Chondrocyte (in vitro differentiated cells): ENCODE measurements around the gene WFDC5. TPM values are rescaled to one million over a fixed set of nuclear protein-coding genes. Genes with fewer than 3 reads are reported as not detected.

Source experiments
- DNase-seq: peaks from one replicate; pipeline ENCODE4 v3.0.0; 2021; ENCODE audit warnings: mixed read lengths, low spot score
- H3K27ac Mint-ChIP-seq: one replicate; pipeline ENCODE4 v1.8.0; 2021; ENCODE audit warnings: mild to moderate bottlenecking, moderate library complexity, mixed read lengths; ENCODE audit not compliant: unreplicated experiment
- H3K27me3 Mint-ChIP-seq: 2 replicates; pipeline ENCODE4 v1.8.0; 2021; ENCODE audit warnings: low read depth, mixed read lengths
- H3K36me3 Mint-ChIP-seq: 2 replicates; pipeline ENCODE4 v1.8.0; 2021; ENCODE audit warnings: low read depth, mixed read lengths
- H3K4me1 Mint-ChIP-seq: 2 replicates; pipeline ENCODE4 v1.8.0; 2021; ENCODE audit warnings: low read depth, mild to moderate bottlenecking, mixed read lengths
- H3K4me3 Mint-ChIP-seq: one replicate; pipeline ENCODE4 v1.8.0; 2021; ENCODE audit warnings: mild to moderate bottlenecking, moderate library complexity, mixed read lengths; ENCODE audit not compliant: unreplicated experiment
- H3K9me3 Mint-ChIP-seq: 2 replicates; pipeline ENCODE4 v1.8.0; 2021; ENCODE audit warnings: low read depth, mixed read lengths
- total RNA-seq: library from RNA; stranded (reverse); gene quantifications from 3 replicates; pipeline ENCODE4 v1.2.1, GENCODE V29; 2021
- TF ChIP-seq, protein P1 (sequence below): fragments of 200-600 bp; sonication (generic); IDR thresholded peaks from 2 replicates; pipeline ENCODE4 v1.5.0; 2021; ENCODE audit warnings: antibody characterized with exemption, mild to moderate bottlenecking, moderate library complexity

The WFDC5 gene
- total RNA-seq, 1 donor from 2014 or later, result not detected

DNA sequence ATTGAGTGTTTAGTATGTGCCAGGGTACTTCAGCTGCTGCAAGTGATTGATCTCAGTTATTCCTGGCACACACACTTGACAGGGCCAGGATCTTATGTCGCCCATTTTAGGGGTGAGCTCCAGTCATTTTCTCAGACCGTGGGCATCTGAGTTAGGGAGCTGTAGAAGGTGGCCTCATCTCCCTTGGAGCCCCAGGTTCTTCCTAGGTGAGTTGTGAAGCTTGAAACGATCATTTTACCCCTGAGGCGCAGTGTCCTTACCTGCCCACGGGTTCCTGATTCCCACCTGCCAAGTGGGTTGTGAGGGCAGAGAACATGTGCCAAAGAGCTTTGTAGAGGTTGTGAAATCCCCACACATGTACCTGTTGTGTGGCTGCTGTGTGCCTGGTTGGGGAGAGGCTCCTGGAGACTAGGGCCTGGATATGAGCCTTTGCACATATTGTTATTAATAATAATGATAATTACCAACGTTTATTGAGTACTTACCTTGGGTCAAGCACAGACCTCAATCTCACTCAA lies 13.6 kb downstream of the WFDC5 start:
- Mint-ChIP-seq H3K27ac (no peak overlapping the region), H3K4me3 (no peak overlapping the region), H3K36me3 (peaks cover 1% of the 10 kb centered on the region), H3K9me3 (no peaks in the 10 kb centered on the region), H3K4me1 (peaks cover 20% of the 10 kb centered on the region), H3K27me3 (peaks cover 4% of the 10 kb centered on the region)
- DNase-seq, result no peak
- TF ChIP-seq, protein P1, sequence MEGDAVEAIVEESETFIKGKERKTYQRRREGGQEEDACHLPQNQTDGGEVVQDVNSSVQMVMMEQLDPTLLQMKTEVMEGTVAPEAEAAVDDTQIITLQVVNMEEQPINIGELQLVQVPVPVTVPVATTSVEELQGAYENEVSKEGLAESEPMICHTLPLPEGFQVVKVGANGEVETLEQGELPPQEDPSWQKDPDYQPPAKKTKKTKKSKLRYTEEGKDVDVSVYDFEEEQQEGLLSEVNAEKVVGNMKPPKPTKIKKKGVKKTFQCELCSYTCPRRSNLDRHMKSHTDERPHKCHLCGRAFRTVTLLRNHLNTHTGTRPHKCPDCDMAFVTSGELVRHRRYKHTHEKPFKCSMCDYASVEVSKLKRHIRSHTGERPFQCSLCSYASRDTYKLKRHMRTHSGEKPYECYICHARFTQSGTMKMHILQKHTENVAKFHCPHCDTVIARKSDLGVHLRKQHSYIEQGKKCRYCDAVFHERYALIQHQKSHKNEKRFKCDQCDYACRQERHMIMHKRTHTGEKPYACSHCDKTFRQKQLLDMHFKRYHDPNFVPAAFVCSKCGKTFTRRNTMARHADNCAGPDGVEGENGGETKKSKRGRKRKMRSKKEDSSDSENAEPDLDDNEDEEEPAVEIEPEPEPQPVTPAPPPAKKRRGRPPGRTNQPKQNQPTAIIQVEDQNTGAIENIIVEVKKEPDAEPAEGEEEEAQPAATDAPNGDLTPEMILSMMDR, result no peak

DNA sequence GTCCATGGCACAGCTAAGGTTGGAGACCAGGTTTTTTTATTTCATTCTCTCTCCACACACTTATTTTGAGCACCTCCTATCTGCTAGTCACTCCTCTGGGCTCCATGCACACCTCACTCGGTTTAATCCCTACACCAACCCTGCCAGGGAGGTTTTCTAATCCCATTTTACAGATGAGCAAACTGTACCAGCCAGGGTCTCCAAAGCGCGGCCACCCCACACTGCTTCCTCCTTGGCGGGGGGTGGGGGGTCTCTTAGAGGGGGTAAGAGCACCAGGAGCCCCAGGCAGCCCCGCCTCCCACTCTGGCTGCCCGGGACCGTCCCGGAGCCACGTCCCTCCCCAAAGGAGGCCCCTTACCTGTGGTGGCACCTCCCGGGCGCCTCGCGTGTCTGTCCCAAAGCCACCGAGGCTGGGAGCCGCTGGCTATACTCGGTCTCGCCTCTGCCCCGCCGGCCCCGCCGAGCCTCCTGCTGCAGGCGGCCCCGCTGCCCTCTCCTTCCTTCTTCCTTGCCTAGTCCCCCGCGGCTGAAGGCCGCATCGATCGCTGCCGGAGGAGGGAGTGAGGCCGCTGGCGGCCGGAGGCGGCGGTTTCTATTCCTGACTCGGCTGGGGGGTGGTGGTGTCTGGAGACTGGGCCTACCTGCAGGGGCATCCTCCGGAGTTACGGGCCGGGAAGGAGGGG lies 14.3 kb downstream of the WFDC5 start, which contains the start of gene KCNS1:
Gene KCNS1 (minus strand): TSS at position 565 of the 683 bp plus-strand sequence. CDS start 1,891 bp downstream, outside the sequence.
- H3K27me3 Mint-ChIP-seq, result peaks cover 4% of the 10 kb centered on the region
- no peak within 1 kb of the TSS for H3K27ac Mint-ChIP-seq
- TF ChIP-seq, protein P1, result peak; percentile 33
- no peak for DNase-seq
- no peaks in the 10 kb centered on the region for H3K9me3 Mint-ChIP-seq
- peaks cover 23% of the 10 kb centered on the region for H3K4me1 Mint-ChIP-seq
- peak within 1 kb of the TSS; percentile 60 for H3K4me3 Mint-ChIP-seq
- H3K36me3 Mint-ChIP-seq, result peaks cover 1% of the 10 kb centered on the region

DNA sequence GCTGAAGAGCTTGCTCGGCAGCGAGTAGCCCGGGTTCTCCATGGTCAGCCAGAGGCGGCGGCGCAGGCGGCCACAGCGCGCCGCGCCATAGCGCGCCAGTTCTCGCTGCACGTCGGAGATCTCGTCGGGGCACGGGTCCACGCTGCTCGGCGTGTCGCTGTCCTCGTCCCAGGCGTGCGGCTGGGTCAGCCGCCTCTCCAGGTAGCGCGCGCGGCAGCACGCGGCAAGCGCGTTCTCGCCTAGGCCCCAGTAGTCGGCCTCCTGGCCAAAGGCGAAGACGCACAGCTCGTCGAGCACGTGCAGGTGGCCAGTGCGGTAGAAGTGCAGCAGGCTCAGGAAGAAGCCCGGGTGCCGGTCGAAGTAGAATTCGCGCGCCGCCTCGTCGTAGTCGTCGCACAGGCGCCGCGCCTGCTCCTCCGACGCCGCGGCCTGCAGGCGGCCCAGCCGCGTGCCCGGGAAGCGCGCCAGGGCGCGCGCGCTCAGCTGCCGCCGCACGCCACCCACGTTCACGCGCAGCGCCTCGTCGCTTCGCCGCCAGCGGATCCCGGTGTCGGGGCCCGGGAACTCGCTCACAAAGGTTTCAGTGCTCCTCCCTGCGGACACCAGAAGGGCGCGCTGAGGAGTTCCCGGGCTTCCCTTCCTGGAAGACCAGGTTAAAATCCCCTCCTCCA lies 16.7 kb downstream of the WFDC5 start:
- Mint-ChIP-seq H3K4me1 (peaks cover 15% of the 10 kb centered on the region), H3K4me3 (peak overlapping the region; percentile 28), H3K36me3 (peaks cover 1% of the 10 kb centered on the region), H3K27me3 (peaks cover 4% of the 10 kb centered on the region), H3K9me3 (no peaks in the 10 kb centered on the region), H3K27ac (no peak overlapping the region)
- no peak for DNase-seq
- TF ChIP-seq, protein P1, result peak; percentile 46

DNA sequence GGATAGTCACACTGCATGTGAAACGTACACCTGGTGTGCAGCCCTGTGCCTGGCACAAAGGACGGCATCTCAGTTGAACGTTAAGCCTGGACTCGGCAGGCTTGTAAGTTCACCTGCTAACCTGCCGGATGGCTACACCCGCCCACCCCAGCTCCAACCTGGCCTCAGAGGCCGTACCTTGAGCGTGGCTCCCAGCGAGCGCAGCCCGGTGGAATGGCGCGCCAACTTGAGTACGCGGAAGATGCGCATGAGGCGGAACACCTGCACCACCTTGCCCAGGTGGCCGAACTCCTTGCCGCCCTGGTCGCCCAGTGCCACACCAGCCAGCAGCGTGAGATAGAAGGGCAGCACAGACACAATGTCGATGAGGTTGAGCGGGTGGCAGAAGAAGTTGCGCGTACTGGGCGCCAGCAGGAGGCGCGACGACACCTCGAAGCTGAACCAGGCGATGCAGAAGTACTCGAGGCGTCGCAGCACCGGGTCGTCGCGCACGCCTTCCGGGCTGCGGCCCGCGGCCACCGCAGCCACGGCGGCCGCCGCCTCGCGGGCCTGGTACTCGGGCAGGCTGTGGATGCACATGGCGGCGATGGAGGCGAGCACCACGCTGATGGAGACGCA lies 17.4 kb downstream of the WFDC5 start:
- Mint-ChIP-seq H3K27me3 (peaks cover 4% of the 10 kb centered on the region), H3K9me3 (no peaks in the 10 kb centered on the region), H3K27ac (no peak overlapping the region), H3K36me3 (peaks cover 1% of the 10 kb centered on the region), H3K4me1 (peaks cover 20% of the 10 kb centered on the region), H3K4me3 (no peak overlapping the region)
- no peak for DNase-seq
- TF ChIP-seq, protein P1, result no peak

DNA sequence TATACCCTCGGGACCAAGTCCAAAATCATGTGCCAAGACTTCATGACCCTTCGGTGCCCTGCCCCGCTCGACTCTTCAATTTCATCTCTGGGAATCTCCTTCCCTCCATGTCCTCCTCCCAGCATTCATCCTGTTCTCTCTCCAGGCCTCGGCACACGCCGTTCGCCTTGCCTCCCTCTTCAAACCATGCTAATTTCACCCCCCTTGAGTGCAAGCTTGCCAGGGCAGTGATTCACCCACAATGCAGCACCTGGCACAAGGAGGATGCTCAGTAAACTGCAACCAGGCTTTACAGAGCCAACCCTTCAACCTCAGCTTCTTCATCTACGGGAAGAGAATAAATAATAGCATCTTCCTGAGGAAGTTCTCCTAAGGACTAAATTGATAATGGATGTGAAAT lies 18.2 kb downstream of the WFDC5 start:
- peaks cover 1% of the 10 kb centered on the region for H3K36me3 Mint-ChIP-seq
- peaks cover 4% of the 10 kb centered on the region for H3K27me3 Mint-ChIP-seq
- TF ChIP-seq, protein P1, result no peak
- DNase-seq, result no peak
- H3K4me3 Mint-ChIP-seq, result no peak overlapping the region
- H3K4me1 Mint-ChIP-seq, result peaks cover 21% of the 10 kb centered on the region
- H3K9me3 Mint-ChIP-seq, result no peaks in the 10 kb centered on the region
- no peak overlapping the region for H3K27ac Mint-ChIP-seq
